Midbrain (tissue), 1 donor: ENCODE measurements around the gene MBTD1.
A peak's percentile ranks its signal among the peaks of the same experiment; 100 is the strongest.
"Not testable (repeated sequence)": the region's sequence is repeated elsewhere in the genome, so short reads cannot be mapped to it uniquely, and the experiment has no call there.

Source experiments
- DNase-seq: peaks from one replicate; lab custom pipeline; 2025; lab: John Stamatoyannopoulos, UW

The MBTD1 gene

GRCh38 chr17:51259564-51260236 lies at the start of gene MBTD1:
TSS of gene MBTD1 (minus strand) at chr17:51260049. CDS start at chr17:51225161, 34,888 bp downstream.
- DNase-seq: peak; percentile 98

- no peak for DNase-seq
Measured at GRCh38 chr17:51305182-51305581, 45.3 kb upstream of the MBTD1 start.

GRCh38 chr17:51299859-51300258 lies 40.0 kb upstream of the MBTD1 start:
- DNase-seq: no peak

- peak; percentile 68 for DNase-seq
Measured at GRCh38 chr17:51298508-51299371, 38.9 kb upstream of the MBTD1 start.

GRCh38 chr17:51294338-51294737 lies 34.5 kb upstream of the MBTD1 start:
- DNase-seq: not testable (repeated sequence)

GRCh38 chr17:51289696-51290111 lies 29.9 kb upstream of the MBTD1 start:
- DNase-seq: no peak

GRCh38 chr17:51287412-51287811 lies 27.6 kb upstream of the MBTD1 start:
- no peak for DNase-seq

GRCh38 chr17:51279183-51279582 lies 19.3 kb upstream of the MBTD1 start:
- DNase-seq: no peak

- no peak for DNase-seq
Measured at GRCh38 chr17:51275381-51275780, 15.5 kb upstream of the MBTD1 start.

GRCh38 chr17:51272812-51273211 lies 13.0 kb upstream of the MBTD1 start:
- DNase-seq: no peak

- no peak for DNase-seq
Measured at GRCh38 chr17:51270636-51271035, 10.8 kb upstream of the MBTD1 start.

- no peak for DNase-seq
Measured at GRCh38 chr17:51269991-51270390, 10.1 kb upstream of the MBTD1 start.

- DNase-seq: not testable (repeated sequence)
Measured at GRCh38 chr17:51264466-51264865, 4.6 kb upstream of the MBTD1 start.

- no peak for DNase-seq
Measured at GRCh38 chr17:51263006-51263405, 3.2 kb upstream of the MBTD1 start.

GRCh38 chr17:51261024-51261963 lies 1.4 kb upstream of the MBTD1 start:
- DNase-seq: peak; percentile 50

- peak; percentile 98 for DNase-seq
Measured at GRCh38 chr17:51260237-51261023, 581 bp upstream of the MBTD1 start, which contains the start of gene UTP18. TSS of gene UTP18 (plus strand) at chr17:51260546. CDS start at chr17:51260585, 39 bp downstream.

GRCh38 chr17:51258756-51259563 lies 889 bp downstream of the MBTD1 start:
- no peak for DNase-seq

- no peak for DNase-seq
Measured at GRCh38 chr17:51257150-51258081, 2.4 kb downstream of the MBTD1 start.

GRCh38 chr17:51256101-51256500 lies 3.7 kb downstream of the MBTD1 start:
- no peak for DNase-seq
